Myocyte (in vitro differentiated cells): Measurements from ENCODE around the gene CHORDC1. TPM values are rescaled to one million over a fixed set of nuclear protein-coding genes. Genes with fewer than 3 reads are reported as not detected.
"Not testable (repeated sequence)": the region's sequence is repeated elsewhere in the genome, so short reads cannot be mapped to it uniquely, and the experiment has no call there.

Experiments
- DNase-seq: peaks from one replicate; pipeline ENCODE4 v3.0.0-alpha.2; 2012; ENCODE audit warnings: low read depth
- polyA plus RNA-seq: library from polyadenylated mRNA; unstranded; fragments of >200 nt; gene quantifications from one replicate; pipeline ENCODE4 v1.2.1, GENCODE V29; 2012; ENCODE audit warnings: missing spikeins
- total RNA-seq: library from RNA; depleted of rRNA; stranded (reverse); fragments of >200 nt; gene quantifications from 2 replicates; pipeline ENCODE4 v1.2.3, GENCODE V29; 2014

CHORDC1 gene
- total RNA-seq = 71.5 and 78.7 TPM in 2 replicates
- polyA plus RNA-seq = 26.4 TPM

DNA sequence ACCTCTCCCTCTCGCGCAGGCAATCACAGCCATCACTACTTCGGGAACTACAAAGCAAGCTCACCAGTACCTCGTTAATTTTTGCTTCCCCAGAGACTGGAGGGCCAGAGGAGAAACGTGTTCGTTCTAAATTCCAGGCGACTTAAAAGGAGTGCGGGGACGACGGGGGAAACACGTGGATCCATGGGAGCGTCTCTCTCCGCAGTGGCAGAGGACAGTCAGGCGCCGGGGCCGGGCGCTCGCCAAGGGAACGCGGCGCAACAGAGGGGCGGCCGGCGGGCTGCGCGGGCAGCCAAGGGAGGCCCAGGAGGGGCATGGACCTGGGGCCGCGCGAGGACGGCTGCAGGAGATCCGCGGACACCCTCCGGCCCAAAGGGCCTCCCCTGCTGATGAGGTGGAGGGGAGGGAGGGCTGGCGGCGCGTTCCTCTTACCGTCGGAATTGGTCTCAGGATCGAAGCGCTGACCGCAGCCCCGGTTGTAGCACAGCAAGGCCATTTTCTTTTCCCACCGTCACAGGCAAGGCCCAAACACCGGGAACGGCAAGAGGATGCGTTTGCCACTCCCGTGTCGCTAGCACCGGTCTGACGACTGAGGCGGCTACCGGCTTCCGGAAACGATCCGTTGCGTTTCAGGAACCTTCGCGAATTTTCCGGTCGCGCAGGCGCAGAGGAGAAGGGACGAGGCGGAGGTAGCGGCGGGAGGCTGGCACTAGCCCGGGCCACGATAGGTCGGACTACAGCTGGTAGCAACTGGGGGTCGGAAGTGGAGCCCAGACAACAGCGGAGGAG, at the start of gene CHORDC1:
Gene CHORDC1, minus strand, starts transcription at position 591 of the 789 bp plus-strand sequence. Its CDS starts 95 bp downstream, at position 496.
- DNase-seq = peak; percentile 93

DNA sequence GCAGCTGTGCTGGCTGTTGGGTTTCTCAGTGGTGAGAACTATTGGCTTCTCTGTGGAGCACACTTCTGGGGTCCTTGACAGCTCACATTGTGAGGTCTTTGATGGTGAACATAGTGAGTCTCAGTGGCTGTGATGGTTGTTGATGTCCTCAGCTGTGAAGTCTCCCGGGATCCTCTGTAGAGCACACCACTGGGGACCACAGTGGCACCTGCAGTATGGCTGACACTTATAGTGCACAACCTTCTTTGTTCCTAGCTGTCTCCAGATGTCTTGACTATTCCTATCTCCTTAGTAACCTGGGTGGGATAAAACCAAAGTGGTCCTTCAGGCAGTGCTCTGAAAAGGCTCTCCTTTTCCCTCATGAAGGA, 34.3 kb upstream of the CHORDC1 start:
- DNase-seq = no peak

- DNase-seq = no peak
These were observed 33.7 kb upstream of the CHORDC1 start for GRCh38 chr11:90256404-90257157.

DNA sequence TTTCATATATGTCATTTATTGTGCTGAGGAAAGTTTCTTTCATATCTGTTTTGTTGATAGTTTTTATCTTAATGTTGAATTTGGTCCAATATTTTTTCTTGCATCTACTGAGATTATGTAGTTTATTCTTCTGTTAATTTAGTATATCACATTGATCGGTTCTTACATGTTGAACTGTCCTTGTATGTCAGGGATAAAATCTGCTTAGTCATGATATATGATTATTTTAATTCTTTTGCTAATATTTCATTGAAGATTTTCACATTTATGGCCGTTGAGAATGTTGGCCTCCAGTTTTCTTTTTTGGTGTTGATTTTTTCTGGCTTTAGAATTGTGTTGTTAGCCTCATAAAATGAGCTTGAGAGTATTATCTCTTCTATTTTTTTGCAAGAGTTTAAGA, 31.2 kb upstream of the CHORDC1 start:
- no peak for DNase-seq

DNA sequence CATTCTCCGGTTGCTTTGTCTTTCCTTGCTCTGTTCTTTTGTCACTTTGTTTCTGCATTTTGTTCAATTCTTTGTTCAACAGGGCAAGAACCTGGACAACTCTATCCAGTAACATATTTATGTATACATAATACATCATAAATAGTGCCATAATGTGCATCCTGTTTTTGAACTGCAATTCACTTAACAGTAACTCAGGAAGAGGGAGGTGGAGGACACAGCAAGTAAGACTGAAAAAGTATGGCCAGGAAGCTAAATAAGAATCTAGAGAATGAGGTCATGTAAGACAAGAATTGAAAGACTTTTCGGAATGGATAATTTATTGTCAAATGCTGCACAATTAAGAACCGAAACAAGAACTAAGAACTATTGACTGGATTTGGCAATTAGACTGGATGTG, 29.2 kb upstream of the CHORDC1 start:
- no peak for DNase-seq

DNA sequence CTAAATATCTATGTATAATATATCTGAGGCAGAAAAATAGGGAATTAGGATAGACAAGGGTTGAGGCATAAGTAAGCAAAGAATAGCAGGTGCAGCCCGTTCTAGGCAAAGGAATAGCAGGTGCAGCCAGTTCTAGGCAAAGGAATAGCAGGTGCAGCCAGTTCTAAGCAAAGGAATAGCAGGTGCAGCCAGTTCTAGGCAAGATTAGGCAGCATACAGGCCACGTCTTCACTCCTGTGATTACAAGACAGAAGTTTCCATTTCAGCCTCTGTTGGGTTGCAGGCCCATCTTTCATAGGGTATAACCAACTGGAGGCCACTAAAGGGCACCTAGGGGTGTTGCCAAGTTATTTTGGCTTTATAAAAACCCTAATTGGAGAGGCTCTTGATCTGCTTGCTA, 28.8 kb upstream of the CHORDC1 start:
- peak; percentile 29 for DNase-seq

DNA sequence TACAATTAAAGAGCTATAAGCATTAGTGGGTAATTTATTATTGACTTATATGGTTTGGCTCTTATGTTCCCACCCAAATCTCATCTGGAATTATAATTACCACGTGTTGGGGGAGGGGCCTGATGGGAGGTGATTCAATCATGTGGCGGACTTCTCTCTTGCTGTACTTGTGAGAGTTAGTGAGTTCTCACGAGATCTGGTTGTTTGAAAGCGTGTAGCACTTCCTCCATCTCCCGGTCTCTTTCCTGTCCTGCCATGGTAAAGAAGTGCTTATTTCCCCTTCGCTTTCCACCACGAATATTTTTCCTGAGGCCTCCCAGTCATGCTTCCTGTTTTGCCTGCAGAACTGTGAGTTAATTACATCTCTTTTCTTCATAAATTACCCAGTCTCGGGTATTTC, 28.1 kb upstream of the CHORDC1 start:
- peak; percentile 0 for DNase-seq

- DNase-seq = no peak
These were observed 23.6 kb upstream of the CHORDC1 start for GRCh38 chr11:90246468-90246867.

DNA sequence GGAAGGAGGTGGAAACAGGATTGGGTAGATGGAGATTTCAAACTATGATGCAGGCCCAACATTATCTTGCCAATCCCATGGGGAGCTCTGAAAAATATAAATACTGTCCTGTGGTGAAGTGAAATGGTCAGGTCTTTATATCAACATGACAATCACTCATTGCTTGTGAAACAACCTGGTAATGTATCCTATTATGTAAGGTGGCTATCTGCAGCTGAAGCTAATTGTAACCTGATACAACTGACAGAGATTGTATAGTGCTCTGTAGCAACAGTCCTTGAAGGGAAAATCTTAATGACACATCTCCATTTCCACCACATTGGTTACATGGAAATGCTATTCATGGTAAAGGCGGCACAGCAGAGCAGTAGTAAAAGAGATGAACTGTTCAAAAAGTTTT, 20.7 kb upstream of the CHORDC1 start:
- DNase-seq = no peak

DNA sequence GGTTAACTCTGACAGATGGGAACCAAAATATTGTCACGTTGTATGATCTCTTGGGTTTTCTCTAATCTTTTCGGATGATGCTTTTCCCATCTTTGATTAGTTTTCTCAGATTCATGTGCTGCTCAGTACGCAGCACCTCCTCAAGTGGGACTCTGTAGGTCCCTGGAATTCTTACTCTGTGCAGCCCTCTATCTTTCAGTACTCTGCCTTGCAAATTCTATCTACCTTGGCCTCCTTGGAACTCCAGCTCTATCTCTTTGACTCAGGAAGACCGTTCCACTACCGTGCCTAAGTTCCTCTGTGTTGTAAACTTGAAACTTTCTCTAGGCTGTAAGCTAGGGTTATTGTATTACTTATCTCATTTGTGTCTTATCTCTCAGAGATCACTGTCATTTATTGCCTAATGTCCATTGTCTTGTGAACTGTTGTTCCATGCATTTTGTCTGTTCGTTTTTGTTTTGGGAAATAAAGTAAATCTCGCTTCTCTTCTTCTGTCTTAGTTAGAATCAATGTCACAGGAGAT, 20.1 kb upstream of the CHORDC1 start:
- DNase-seq = no peak

DNA sequence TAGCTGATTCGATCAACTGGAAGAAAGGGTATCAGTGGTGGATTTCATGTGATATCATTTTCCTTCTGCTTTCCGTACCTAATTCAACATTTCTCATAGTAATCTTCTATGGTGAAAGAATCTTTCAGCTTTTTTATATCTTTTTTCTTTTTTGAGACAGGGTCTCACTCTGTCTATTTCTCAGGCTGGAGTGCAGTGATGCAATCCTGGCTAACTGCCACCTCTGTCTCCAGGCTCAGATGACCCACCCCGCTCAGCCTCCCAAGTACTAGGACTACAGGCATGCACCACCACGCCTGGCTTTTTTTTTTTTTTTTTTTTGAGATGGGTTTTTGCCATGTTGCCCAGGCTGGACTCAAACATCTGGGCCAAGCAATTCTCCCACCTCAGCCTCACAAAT, 18.6 kb upstream of the CHORDC1 start:
- DNase-seq = no peak

- not testable (repeated sequence) for DNase-seq
These were observed 17.3 kb upstream of the CHORDC1 start for GRCh38 chr11:90239967-90240636.

GRCh38 chr11:90237004-90237403, 14.2 kb upstream of the CHORDC1 start:
- DNase-seq = no peak

DNA sequence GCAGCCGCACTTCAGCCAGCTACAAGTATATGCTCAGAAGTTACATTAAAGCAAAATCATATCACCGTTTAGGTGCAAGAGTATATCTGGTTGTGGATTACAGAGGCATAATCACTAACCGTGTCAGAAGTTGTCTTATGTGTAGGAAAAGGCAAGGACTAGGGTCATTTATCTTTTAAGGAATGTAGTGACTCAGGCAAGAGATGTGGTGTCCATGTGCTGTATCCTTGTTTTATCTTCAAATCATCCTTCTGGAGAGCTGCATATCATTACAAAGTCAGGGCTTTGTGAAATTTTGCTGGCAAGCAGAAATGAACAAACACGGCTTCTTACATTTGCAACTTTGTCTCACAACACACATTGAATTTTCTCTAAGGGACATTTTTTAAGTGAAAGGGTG, 12.7 kb upstream of the CHORDC1 start:
- no peak for DNase-seq

DNA sequence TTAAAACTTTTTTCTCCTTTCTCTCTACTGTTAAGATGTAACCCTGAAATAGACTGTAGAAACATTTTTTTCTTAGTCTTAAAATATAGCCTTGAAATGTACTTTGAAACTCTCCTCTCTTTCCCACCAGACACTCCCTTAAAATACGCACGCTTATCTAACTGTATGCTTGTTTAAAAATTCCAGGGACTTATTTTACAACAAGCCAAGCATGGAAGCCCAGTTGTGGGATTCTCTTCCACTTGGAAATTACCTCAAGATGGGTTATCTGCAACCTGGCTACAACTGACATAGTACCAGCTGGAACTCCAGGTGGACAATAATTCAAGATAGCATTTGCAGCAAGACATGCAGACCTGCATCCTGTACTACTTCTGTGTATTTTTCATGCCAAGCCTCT, 12.1 kb upstream of the CHORDC1 start:
- DNase-seq = no peak

DNA sequence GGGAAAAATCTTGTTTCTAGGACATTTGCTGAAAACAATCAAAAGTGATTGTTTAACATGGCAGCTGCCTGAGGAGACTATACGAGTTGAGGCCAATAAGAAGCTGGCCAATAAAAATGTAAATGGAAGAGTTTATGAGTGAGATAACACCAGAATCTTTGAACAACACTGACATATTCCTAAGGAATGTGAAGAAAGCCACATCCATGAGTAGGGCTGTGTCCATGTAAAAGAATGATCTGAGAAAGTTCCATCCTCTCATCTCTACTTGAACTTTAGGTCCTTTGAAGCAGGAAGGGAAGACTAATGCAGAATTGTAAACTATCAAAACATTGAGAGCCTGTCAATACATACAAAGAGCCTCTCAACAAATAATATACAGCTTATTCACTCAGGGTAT, 6.9 kb upstream of the CHORDC1 start:
- no peak for DNase-seq

GRCh38 chr11:90228056-90228455, 5.2 kb upstream of the CHORDC1 start:
- DNase-seq = no peak

- no peak for DNase-seq
These were observed 368 bp upstream of the CHORDC1 start for GRCh38 chr11:90223248-90223585.

GRCh38 chr11:90221803-90222458, 918 bp downstream of the CHORDC1 start:
- DNase-seq = no peak

GRCh38 chr11:90220391-90220790, 2.5 kb downstream of the CHORDC1 start:
- no peak for DNase-seq

DNA sequence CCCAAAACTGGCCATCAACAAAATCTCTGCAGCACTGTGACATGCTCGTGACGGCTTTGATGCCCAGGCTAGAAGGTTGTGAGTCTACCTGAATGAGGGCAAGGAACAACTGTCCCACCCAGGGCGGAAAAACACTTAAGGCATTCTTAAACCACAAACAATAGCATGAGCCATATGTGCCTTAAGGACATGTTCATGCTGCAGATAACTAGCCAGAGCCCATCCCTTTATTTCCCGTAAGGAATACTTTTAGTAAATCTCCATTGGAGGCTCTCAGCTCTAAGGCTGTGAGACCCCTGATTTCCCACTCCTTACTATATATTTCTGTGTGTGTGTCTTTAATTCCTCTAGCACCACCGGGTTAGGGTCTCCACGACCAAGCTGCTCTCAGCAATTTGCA, 3.4 kb downstream of the CHORDC1 start:
- no peak for DNase-seq

DNA sequence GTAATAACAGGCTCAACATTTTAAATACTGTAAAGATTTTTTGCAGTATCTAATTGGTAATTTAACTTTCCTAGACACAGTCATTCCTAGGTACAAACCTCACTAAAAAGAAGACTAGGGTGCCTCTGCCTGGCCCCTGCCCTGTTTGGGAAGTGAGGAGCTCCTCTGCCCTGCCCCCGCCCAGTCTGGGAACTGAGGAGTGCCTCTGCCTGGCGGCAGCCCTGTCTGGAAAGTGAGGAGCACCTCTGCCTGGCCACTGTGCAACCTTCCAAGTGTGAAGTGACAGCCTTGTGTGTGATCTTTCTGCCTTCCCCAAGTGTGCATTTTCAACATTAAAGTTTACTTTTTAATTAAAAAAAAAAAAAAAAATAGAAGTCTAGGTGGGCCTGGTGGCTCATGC, 4.2 kb downstream of the CHORDC1 start:
- no peak for DNase-seq
